ENCODE data around the gene OLA1. TPM values are rescaled to one million over a fixed set of nuclear protein-coding genes. Genes with fewer than 3 reads are reported as not detected.

OLA1 gene
- polyA plus RNA-seq, 5 donors, result 111 to 139 (median 123) TPM

- DNase-seq, result no peak
These were observed 209.9 kb downstream of the OLA1 start for GRCh38 chr2:174038462-174038861.

- no peak for DNase-seq
These were observed 211.5 kb downstream of the OLA1 start for GRCh38 chr2:174036825-174037224.

GRCh38 chr2:174035981-174036742, 212.2 kb downstream of the OLA1 start:
- no peak for DNase-seq

- no peak for DNase-seq
These were observed 213.2 kb downstream of the OLA1 start for GRCh38 chr2:174035117-174035635.

GRCh38 chr2:174033163-174033550, 215.2 kb downstream of the OLA1 start:
- no peak for DNase-seq

GRCh38 chr2:174031226-174031625, 217.1 kb downstream of the OLA1 start:
- no peak for DNase-seq

- no peak for DNase-seq
These were observed 219.4 kb downstream of the OLA1 start for GRCh38 chr2:174028935-174029334.

GRCh38 chr2:174027956-174028355, 220.4 kb downstream of the OLA1 start:
- DNase-seq, result no peak

GRCh38 chr2:174026122-174026845, 222.0 kb downstream of the OLA1 start:
- no peak for DNase-seq

GRCh38 chr2:174025271-174026121, 222.8 kb downstream of the OLA1 start:
- DNase-seq, result peak; percentile 93 to 96

- DNase-seq, result peak; percentile 79 to 81
These were observed 223.6 kb downstream of the OLA1 start for GRCh38 chr2:174024524-174025270.

- no peak for DNase-seq
These were observed 224.5 kb downstream of the OLA1 start for GRCh38 chr2:174023591-174024523.

Other genes starting within 250 kb of the OLA1 start
- not detected for gene SP9, start 86.4 kb upstream of the OLA1 start, polyA plus RNA-seq (ENCODE audit: insufficient read depth in 1 of 5, insufficient read length in 5 of 5, low replicate concordance in 1 of 5)
- gene SCRN3, start 147.2 kb upstream of the OLA1 start, polyA plus RNA-seq (ENCODE audit: insufficient read depth in 1 of 5, insufficient read length in 5 of 5, low replicate concordance in 1 of 5), result 10 to 100 TPM; 25.5 to 38.2 (median 35.3) TPM
- 1 to 10 TPM; 3.0 to 4.2 (median 3.6) TPM for gene GPR155, start 238.5 kb upstream of the OLA1 start, polyA plus RNA-seq (ENCODE audit: insufficient read depth in 1 of 5, insufficient read length in 5 of 5, low replicate concordance in 1 of 5)